ENCODE measurements around the gene KCNQ1OT1. TPM values are rescaled to one million over a fixed set of nuclear protein-coding genes. Genes with fewer than 3 reads are reported as not detected.

KCNQ1OT1 gene
- 0.48 and 0.54 TPM in 2 replicates for total RNA-seq

- no peaks in the 10 kb centered on the region for H3K36me3 ChIP-seq (ENCODE audit: control insufficient read depth, insufficient read depth, low read length)
- peak; percentile 60 for DNase-seq (ENCODE audit: low read depth)
- TF ChIP-seq CTCF (IDR thresholded peaks at IDR 0.05; ENCODE audit: insufficient read depth, low read length, poor library complexity, severe bottlenecking) = no peak
- no peaks in the 10 kb centered on the region for H3K27me3 ChIP-seq (ENCODE audit: control insufficient read depth, insufficient read depth, low read length)
- peak within 1 kb of the TSS; percentile 83 for H3K4me3 ChIP-seq (ENCODE audit: low read depth, low read length)
These were observed at the start of gene KCNQ1OT1 for GRCh38 chr11:2699531-2700414. KCNQ1OT1 (minus strand) TSS chr11:2699994.

- H3K36me3 ChIP-seq (ENCODE audit: control insufficient read depth, insufficient read depth, low read length) = no peaks in the 10 kb centered on the region
- H3K27me3 ChIP-seq (ENCODE audit: control insufficient read depth, insufficient read depth, low read length) = peaks cover 2% of the 10 kb centered on the region
- H3K4me3 ChIP-seq (ENCODE audit: low read depth, low read length) = no peak overlapping the region
- DNase-seq (ENCODE audit: low read depth) = no peak
- no peak for TF ChIP-seq CTCF (IDR thresholded peaks at IDR 0.05; ENCODE audit: insufficient read depth, low read length, poor library complexity, severe bottlenecking)
These were observed 49.2 kb upstream of the KCNQ1OT1 start for GRCh38 chr11:2748814-2749554.

GRCh38 chr11:2748061-2748813 is 48.4 kb upstream of the KCNQ1OT1 start:
- Histone ChIP-seq H3K4me3 (ENCODE audit: low read depth, low read length) (no peak overlapping the region), H3K27me3 (ENCODE audit: control insufficient read depth, insufficient read depth, low read length) (peaks cover 2% of the 10 kb centered on the region), H3K36me3 (ENCODE audit: control insufficient read depth, insufficient read depth, low read length) (no peaks in the 10 kb centered on the region)
- no peak for TF ChIP-seq CTCF (IDR thresholded peaks at IDR 0.05; ENCODE audit: insufficient read depth, low read length, poor library complexity, severe bottlenecking)
- DNase-seq (ENCODE audit: low read depth) = no peak

- no peak for DNase-seq (ENCODE audit: low read depth)
- H3K36me3 ChIP-seq (ENCODE audit: control insufficient read depth, insufficient read depth, low read length) = no peaks in the 10 kb centered on the region
- no peak for TF ChIP-seq CTCF (IDR thresholded peaks at IDR 0.05; ENCODE audit: insufficient read depth, low read length, poor library complexity, severe bottlenecking)
- no peak overlapping the region for H3K4me3 ChIP-seq (ENCODE audit: low read depth, low read length)
- peaks cover 2% of the 10 kb centered on the region for H3K27me3 ChIP-seq (ENCODE audit: control insufficient read depth, insufficient read depth, low read length)
These were observed 47.6 kb upstream of the KCNQ1OT1 start for GRCh38 chr11:2747248-2748027.

Measured in kidney epithelial cell (primary cell).